GM12878 (cell line): ENCODE results near the gene COL20A1. TPM values are rescaled to one million over a fixed set of nuclear protein-coding genes. Genes with fewer than 3 reads are reported as not detected.

Source experiments
- ATAC-seq: fragments of 200-7000 bp; cut with Tn5 transposase; 3 replicates; pipeline ENCODE4 v1.9.1; 2020; ENCODE audit warnings: mild to moderate bottlenecking, moderate library complexity
- BruUV-seq: library from RNA; stranded (reverse); fragments of 400-500 nt; replicated peaks from 2 replicates; lab custom pipeline; 2021; lab: Mats Ljungman, UMichigan
- CTCF ChIA-PET: fragments of 300-600 bp; sonication (Branson Sonifier 250); formaldehyde crosslinking; extraction: SDS; loops from one replicate; lab custom pipeline; 2021; ENCODE audit warnings: inconsistent platforms; lab: Yijun Ruan, JAX
- POLR2A ChIA-PET: fragments of 350-600 bp; formaldehyde crosslinking; extraction: SDS; loops from one replicate; lab custom pipeline; 2021; ENCODE audit warnings: inconsistent platforms; lab: Charles Lee
- RAD21 ChIA-PET: fragments of 300-600 bp; sonication (Branson Sonifier 250); formaldehyde crosslinking; loops from one replicate; lab custom pipeline; 2023; ENCODE audit warnings: antibody characterized with exemption; ENCODE audit not compliant: unreplicated experiment; lab: Charles Lee
- SMC1A ChIA-PET: fragments of 300-600 bp; sonication (Branson Sonifier 250); formaldehyde crosslinking; loops from one replicate; lab custom pipeline; 2023; ENCODE audit not compliant: unreplicated experiment, uncharacterized antibody; lab: Charles Lee
- DNase-seq: peaks from one replicate; pipeline ENCODE4 v3.0.0-alpha.2; 2011; ENCODE audit warnings: low read depth, low spot score
- FAIRE-seq: peaks from 3 replicates; lab custom pipeline; 2011; peaks lifted over from hg19 to GRCh38; lab: Jason Lieb, UNC
- H2AFZ ChIP-seq: 2 replicates; pipeline ENCODE4 v1.6.0; 2011; ENCODE audit warnings: low read depth, low read length, control low read depth; ENCODE audit not compliant: control insufficient read depth
- H3K27ac ChIP-seq: 2 replicates; pipeline ENCODE4 v1.5.1; 2011; ENCODE audit warnings: control low read depth; ENCODE audit not compliant: control insufficient read depth, insufficient read depth
- H3K27me3 ChIP-seq, 2 experiments: replicated peaks in 1 of 2; 2 replicates each; pipeline versions ENCODE4 v1.6.0 to v1.6.1; 2011; ENCODE audit warnings: low read length in 1 of 2; ENCODE audit not compliant: control insufficient read depth in 2 of 2, insufficient read depth in 2 of 2
- H3K36me3 ChIP-seq, 2 experiments: 2 replicates each; pipeline ENCODE4 v1.5.1; 2011; ENCODE audit warnings: low read length in 1 of 2; ENCODE audit not compliant: control insufficient read depth in 2 of 2, insufficient read depth in 2 of 2
- H3K4me1 ChIP-seq: 2 replicates; pipeline ENCODE4 v1.6.1; 2011; ENCODE audit warnings: mild to moderate bottlenecking, low read length, moderate library complexity, mixed read lengths; ENCODE audit not compliant: control insufficient read depth, insufficient read depth
- H3K4me2 ChIP-seq: 2 replicates; pipeline ENCODE4 v1.6.0; 2011; ENCODE audit warnings: control low read depth; ENCODE audit not compliant: control insufficient read depth, insufficient read depth
- H3K4me3 ChIP-seq: fragments of 200-600 bp; sonication (generic); 2 replicates; pipeline ENCODE4 v1.5.1; 2016
- H3K79me2 ChIP-seq: 2 replicates; pipeline ENCODE4 v1.6.0; 2011; ENCODE audit warnings: low read length; ENCODE audit not compliant: control insufficient read depth, insufficient read depth
- H3K9ac ChIP-seq: 2 replicates; pipeline ENCODE4 v1.8.0; 2011; ENCODE audit warnings: low read length, control low read depth, mixed read lengths; ENCODE audit not compliant: control insufficient read depth, insufficient read depth
- H3K9me3 ChIP-seq: replicated peaks from 3 replicates; pipeline ENCODE4 v1.5.1; 2011; ENCODE audit warnings: mild to moderate bottlenecking, low read length; ENCODE audit not compliant: control insufficient read depth, insufficient read depth
- H4K20me1 ChIP-seq: 2 replicates; pipeline ENCODE4 v1.6.0; 2011; ENCODE audit not compliant: control insufficient read depth, insufficient read depth
- ATF7 ChIP-seq: fragments of 450-650 bp; IDR thresholded peaks from 2 replicates; pipeline ENCODE4 v1.6.1; 2016; ENCODE audit warnings: low read depth, mild to moderate bottlenecking
- CHD4 ChIP-seq: fragments of 200-600 bp; sonication (generic); IDR thresholded peaks from 2 replicates; pipeline ENCODE4 v1.6.1; 2016; ENCODE audit warnings: mild to moderate bottlenecking
- EED ChIP-seq: sonication (generic); IDR thresholded peaks from 2 replicates; pipeline ENCODE4 v1.6.1; 2016; ENCODE audit warnings: antibody characterized with exemption, low read depth
- EGR1 ChIP-seq, 2 experiments: IDR thresholded peaks; 1 replicate in 1 of 2; 2 replicates in 1 of 2; pipeline ENCODE4 v1.6.1; 2011 to 2012; ENCODE audit warnings: low read depth in 2 of 2, low read length in 2 of 2, borderline replicate concordance in 1 of 2, mild to moderate bottlenecking in 1 of 2, moderate library complexity in 1 of 2
- ETV6 ChIP-seq, 2 experiments: fragments of 450-650 bp in 1 of 2; IDR thresholded peaks in 1 of 2; conservative IDR thresholded peaks in 1 of 2; 2 replicates each; pipeline ENCODE4 v1.6.1; 2014; ENCODE audit warnings: antibody characterized with exemption in 1 of 2, borderline replicate concordance in 1 of 2, low read depth in 1 of 2, mild to moderate bottlenecking in 1 of 2, moderate library complexity in 1 of 2
- HDAC6 ChIP-seq: fragments of 200-600 bp; sonication (generic); IDR thresholded peaks from one replicate; pipeline ENCODE4 v1.8.0; 2017; ENCODE audit warnings: antibody characterized with exemption; ENCODE audit not compliant: unreplicated experiment
- JUND ChIP-seq: IDR thresholded peaks from 2 replicates; pipeline ENCODE4 v1.6.1; 2012; ENCODE audit warnings: low read depth, mild to moderate bottlenecking, low read length, improper control_type of control experiment, moderate library complexity
- KDM1A ChIP-seq: fragments of 200-600 bp; sonication (generic); IDR thresholded peaks from 2 replicates; pipeline ENCODE4 v1.6.1; 2016; ENCODE audit warnings: borderline replicate concordance
- NR2F1 ChIP-seq: fragments of 450-650 bp; conservative IDR thresholded peaks from 2 replicates; pipeline ENCODE4 v1.6.1; 2017; ENCODE audit warnings: mild to moderate bottlenecking
- SREBF2 ChIP-seq: IDR thresholded peaks from 2 replicates; pipeline ENCODE4 v1.6.1; 2012; ENCODE audit warnings: mild to moderate bottlenecking, low read length
- SRF ChIP-seq, 2 experiments: IDR thresholded peaks; 2 replicates each; pipeline ENCODE4 v1.6.1; 2011; ENCODE audit warnings: low read depth in 2 of 2, low read length in 2 of 2, mild to moderate bottlenecking in 1 of 2, moderate library complexity in 1 of 2
- SUZ12 ChIP-seq: fragments of 200-600 bp; sonication (generic); IDR thresholded peaks from one replicate; pipeline ENCODE4 v1.6.1; 2018; ENCODE audit warnings: antibody characterized with exemption, mild to moderate bottlenecking; ENCODE audit not compliant: unreplicated experiment
- YY1 ChIP-seq: IDR thresholded peaks from 2 replicates; pipeline ENCODE4 v1.6.1; 2011; ENCODE audit warnings: low read depth, mild to moderate bottlenecking, low read length
- WGBS: methylation state at CpG from one replicate; pipeline ENCODE4 v1.1.6; 2016; ENCODE audit warnings: low lambda C conversion rate; ENCODE audit not compliant: insufficient replicate concordance, insufficient coverage; ENCODE audit errors: missing lambda C conversion rate; 5-methylcytosine and 5-hydroxymethylcytosine counted together
- in situ Hi-C: fragments of 300-500 bp; cut with MboI; formaldehyde crosslinking; loops from 9 replicates; pipeline ENCODE4 v1.14.3; 2018; ENCODE audit warnings: mixed read lengths
- intact Hi-C: fragments of 100-400 bp; cut with micrococcal nuclease; formaldehyde crosslinking; loops from one replicate; pipeline ENCODE4 v1.14.2; 2022; ENCODE audit not compliant: unreplicated experiment
- polyA plus RNA-seq, 11 experiments: library from polyadenylated mRNA; depleted of rRNA in 4 of 11; unstranded in 6 of 11; stranded (reverse) in 5 of 11; fragments of >200 nt; fragmentation: Nextera tagmentation in 4 of 11; fragmentation: Illumina TruSeq in 1 of 11; extraction: Ambion mirVana in 4 of 11; extraction: Trizol in 1 of 11; gene quantifications; 1 replicate in 1 of 11; 2 replicates in 10 of 11; pipeline versions ENCODE4 v1.2.1 to v1.2.3, GENCODE V29; 2011 to 2016; ENCODE audit warnings: inconsistent platforms in 2 of 11, missing spikeins in 2 of 11, low read depth in 1 of 11
- total RNA-seq, 4 experiments: library from RNA; depleted of rRNA in 3 of 4; stranded (reverse); fragments of >200 nt in 3 of 4; fragmentation: Illumina TruSeq in 1 of 4; extraction: Trizol in 1 of 4; gene quantifications; 2 replicates each; pipeline versions ENCODE4 v1.2.1 to v1.2.3, GENCODE V29; 2013 to 2021
- TF ChIP-seq, protein P1 (sequence below): fragments of 450-650 bp; IDR thresholded peaks from 2 replicates; pipeline ENCODE4 v1.6.1; 2017; ENCODE audit warnings: mild to moderate bottlenecking
- TF ChIP-seq, protein P2 (sequence below): fragments of 450-650 bp; IDR thresholded peaks from 2 replicates; pipeline ENCODE4 v1.6.1; 2017; ENCODE audit warnings: low read depth, mild to moderate bottlenecking, moderate library complexity

COL20A1 gene
- total and polyA plus RNA-seq, 10 of the 15 experiments (the other 5 are each of a cell fraction or from before 2014, with no cell fraction given): not detected

DNA sequence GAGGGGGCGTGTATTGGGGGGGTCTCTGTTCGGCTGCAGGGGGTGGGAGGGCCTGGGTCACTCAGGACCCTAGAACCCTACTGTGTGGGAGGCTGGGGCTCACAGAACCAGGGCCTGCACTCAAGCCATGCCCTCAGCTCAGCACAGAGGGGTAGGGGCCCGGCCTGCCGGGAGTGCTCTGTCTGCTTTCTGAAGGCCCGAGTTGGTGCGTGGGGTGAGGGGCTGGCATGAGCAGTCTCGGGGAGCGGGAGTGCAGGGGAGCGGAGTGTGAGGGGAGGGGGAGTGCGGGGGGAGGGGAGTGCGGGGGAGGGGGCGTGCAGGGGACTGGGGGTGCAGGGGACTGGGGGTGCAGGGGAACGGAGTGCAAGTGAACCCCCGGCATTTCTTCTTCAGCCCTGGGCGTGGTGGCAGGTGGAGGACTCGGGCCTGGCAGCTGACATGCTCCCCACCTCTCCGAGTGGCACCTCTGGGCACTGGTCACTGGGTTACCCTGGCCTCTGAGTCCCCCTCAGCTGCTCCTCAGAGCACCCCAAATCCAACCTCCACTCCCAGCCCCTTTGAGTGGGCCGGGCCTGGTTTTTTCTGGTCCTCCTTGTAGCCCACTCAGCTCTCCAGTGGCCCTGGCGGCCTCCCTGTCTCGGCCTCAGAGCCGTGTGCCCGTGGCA lies 1.0 kb downstream of the COL20A1 start:
- no peaks in the 10 kb centered on the region for H3K4me1 ChIP-seq
- SMC1A ChIA-PET: no interaction called here
- ATAC-seq (no peak), FAIRE-seq (no peak), DNase-seq (no peak)
- no peak overlapping the region for H3K4me3 ChIP-seq
- H3K9ac ChIP-seq: no peak overlapping the region
- POLR2A ChIA-PET: no interaction called here
- H3K27me3 ChIP-seq: no peaks in the 10 kb centered on the region; a peak in 1 of 4 replicates
- RAD21 ChIA-PET: interaction anchor here (0.6 kb wide), 1 partner anchor 15 kb away, joined by 3 read pairs; no protein-coding TSS in a partner anchor
- BruUV-seq: no TSS peak
- in situ Hi-C loops (no loop called here), intact Hi-C loops (no loop called here)
- no peaks in the 10 kb centered on the region for H3K36me3 ChIP-seq
- TF ChIP-seq ETV6 (conservative IDR thresholded peaks at IDR 0.05 in 1 of 2, IDR thresholded peaks at IDR 0.05 in 1 of 2; ENCODE audit: borderline replicate concordance in 1 of 2, low read depth in 1 of 2) (no peak), SREBF2 (no peak), HDAC6 (no peak), CHD4 (no peak), ATF7 (no peak), NR2F1 (no peak), EED (no peak), KDM1A (no peak), JUND (no peak), SRF (IDR thresholded peaks at IDR 0.05; ENCODE audit: low read depth in 2 of 2, low read length in 2 of 2) (no peak), YY1 (no peak), EGR1 (IDR thresholded peaks at IDR 0.05; ENCODE audit: borderline replicate concordance in 1 of 2, low read depth in 2 of 2, low read length in 2 of 2) (no peak), SUZ12 (no peak)
- TF ChIP-seq, protein P1, sequence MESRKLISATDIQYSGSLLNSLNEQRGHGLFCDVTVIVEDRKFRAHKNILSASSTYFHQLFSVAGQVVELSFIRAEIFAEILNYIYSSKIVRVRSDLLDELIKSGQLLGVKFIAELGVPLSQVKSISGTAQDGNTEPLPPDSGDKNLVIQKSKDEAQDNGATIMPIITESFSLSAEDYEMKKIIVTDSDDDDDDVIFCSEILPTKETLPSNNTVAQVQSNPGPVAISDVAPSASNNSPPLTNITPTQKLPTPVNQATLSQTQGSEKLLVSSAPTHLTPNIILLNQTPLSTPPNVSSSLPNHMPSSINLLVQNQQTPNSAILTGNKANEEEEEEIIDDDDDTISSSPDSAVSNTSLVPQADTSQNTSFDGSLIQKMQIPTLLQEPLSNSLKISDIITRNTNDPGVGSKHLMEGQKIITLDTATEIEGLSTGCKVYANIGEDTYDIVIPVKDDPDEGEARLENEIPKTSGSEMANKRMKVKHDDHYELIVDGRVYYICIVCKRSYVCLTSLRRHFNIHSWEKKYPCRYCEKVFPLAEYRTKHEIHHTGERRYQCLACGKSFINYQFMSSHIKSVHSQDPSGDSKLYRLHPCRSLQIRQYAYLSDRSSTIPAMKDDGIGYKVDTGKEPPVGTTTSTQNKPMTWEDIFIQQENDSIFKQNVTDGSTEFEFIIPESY: no peak
- TF ChIP-seq, protein P2, sequence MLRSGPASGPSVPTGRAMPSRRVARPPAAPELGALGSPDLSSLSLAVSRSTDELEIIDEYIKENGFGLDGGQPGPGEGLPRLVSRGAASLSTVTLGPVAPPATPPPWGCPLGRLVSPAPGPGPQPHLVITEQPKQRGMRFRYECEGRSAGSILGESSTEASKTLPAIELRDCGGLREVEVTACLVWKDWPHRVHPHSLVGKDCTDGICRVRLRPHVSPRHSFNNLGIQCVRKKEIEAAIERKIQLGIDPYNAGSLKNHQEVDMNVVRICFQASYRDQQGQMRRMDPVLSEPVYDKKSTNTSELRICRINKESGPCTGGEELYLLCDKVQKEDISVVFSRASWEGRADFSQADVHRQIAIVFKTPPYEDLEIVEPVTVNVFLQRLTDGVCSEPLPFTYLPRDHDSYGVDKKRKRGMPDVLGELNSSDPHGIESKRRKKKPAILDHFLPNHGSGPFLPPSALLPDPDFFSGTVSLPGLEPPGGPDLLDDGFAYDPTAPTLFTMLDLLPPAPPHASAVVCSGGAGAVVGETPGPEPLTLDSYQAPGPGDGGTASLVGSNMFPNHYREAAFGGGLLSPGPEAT: no peak
- no peak overlapping the region for H3K4me2 ChIP-seq
- H3K9me3 ChIP-seq: no peaks in the 10 kb centered on the region
- no peak overlapping the region for H2AFZ ChIP-seq
- no peaks in the 10 kb centered on the region for H3K79me2 ChIP-seq
- CTCF ChIA-PET: interaction anchor here (2.7 kb wide), 1 partner anchor 71 kb away, joined by 8 read pairs; no protein-coding TSS in a partner anchor
- no peak overlapping the region for H3K27ac ChIP-seq
- WGBS: 31% methylated on average over 14 of the region's 22 CpGs
- no peaks in the 10 kb centered on the region for H4K20me1 ChIP-seq
